ENCODE measurements around the gene TAF1C.

TAF1C gene

GRCh38 chr16:84196727-84197394 lies 10.0 kb upstream of the TAF1C start:
- Histone ChIP-seq H3F3A (ENCODE audit: insufficient read depth, low read length) (no peaks in the 10 kb centered on the region), H3K9me2 (ENCODE audit: low read depth, low read length) (no peaks in the 10 kb centered on the region), H3K27ac (ENCODE audit: low read depth, low read length, poor library complexity, severe bottlenecking) (no peak overlapping the region), H3K4me2 (ENCODE audit: low read length) (no peak overlapping the region), H4K20me1 (ENCODE audit: insufficient read depth, low read length) (no peaks in the 10 kb centered on the region), H2AFZ (ENCODE audit: low read length) (no peak overlapping the region), H3K9me3 (ENCODE audit: low read length) (no peaks in the 10 kb centered on the region), H3K36me3 (ENCODE audit: insufficient read depth, low read length) (no peaks in the 10 kb centered on the region), H3K9ac (ENCODE audit: low read length) (no peak overlapping the region), H3K27me3 (ENCODE audit: insufficient read depth, low read length) (0 out of 2 replicates have a peak, but pooled peaks cover 4% of the 10 kb centered on the region), H3K79me2 (ENCODE audit: insufficient read depth, low read length) (no peaks in the 10 kb centered on the region), H3K4me3 (ENCODE audit: low read depth, low read length, poor library complexity, severe bottlenecking) (no peak overlapping the region), H3K4me1 (ENCODE audit: insufficient read depth, low read length, severe bottlenecking) (peaks cover 19% of the 10 kb centered on the region)
- TF ChIP-seq CTCF (IDR thresholded peaks at IDR 0.05; ENCODE audit: low read length) (no peak), EZH2 (IDR thresholded peaks at IDR 0.05; ENCODE audit: borderline replicate concordance, low read length) (no peak)

GRCh38 chr16:84196101-84196500 lies 9.2 kb upstream of the TAF1C start:
- no peak overlapping the region for H3K27ac ChIP-seq (ENCODE audit: low read depth, low read length, poor library complexity, severe bottlenecking)
- no peak overlapping the region for H2AFZ ChIP-seq (ENCODE audit: low read length)
- no peaks in the 10 kb centered on the region for H4K20me1 ChIP-seq (ENCODE audit: insufficient read depth, low read length)
- H3K9ac ChIP-seq (ENCODE audit: low read length): no peak overlapping the region
- peaks cover 19% of the 10 kb centered on the region for H3K4me1 ChIP-seq (ENCODE audit: insufficient read depth, low read length, severe bottlenecking)
- 0 out of 2 replicates have a peak, but pooled peaks cover 4% of the 10 kb centered on the region for H3K27me3 ChIP-seq (ENCODE audit: insufficient read depth, low read length)
- no peak overlapping the region for H3K4me2 ChIP-seq (ENCODE audit: low read length)
- H3K9me3 ChIP-seq (ENCODE audit: low read length): no peaks in the 10 kb centered on the region
- H3K4me3 ChIP-seq (ENCODE audit: low read depth, low read length, poor library complexity, severe bottlenecking): no peak overlapping the region
- TF ChIP-seq EZH2 (IDR thresholded peaks at IDR 0.05; ENCODE audit: borderline replicate concordance, low read length): no peak
- TF ChIP-seq CTCF (IDR thresholded peaks at IDR 0.05; ENCODE audit: low read length): no peak
- no peaks in the 10 kb centered on the region for H3K79me2 ChIP-seq (ENCODE audit: insufficient read depth, low read length)
- H3K9me2 ChIP-seq (ENCODE audit: low read depth, low read length): no peaks in the 10 kb centered on the region
- no peaks in the 10 kb centered on the region for H3F3A ChIP-seq (ENCODE audit: insufficient read depth, low read length)
- H3K36me3 ChIP-seq (ENCODE audit: insufficient read depth, low read length): no peaks in the 10 kb centered on the region

- no peak for TF ChIP-seq EZH2 (IDR thresholded peaks at IDR 0.05; ENCODE audit: borderline replicate concordance, low read length)
- TF ChIP-seq CTCF (IDR thresholded peaks at IDR 0.05; ENCODE audit: low read length): no peak
- no peaks in the 10 kb centered on the region for H3K9me3 ChIP-seq (ENCODE audit: low read length)
- no peaks in the 10 kb centered on the region for H3K79me2 ChIP-seq (ENCODE audit: insufficient read depth, low read length)
- no peak overlapping the region for H3K4me3 ChIP-seq (ENCODE audit: low read depth, low read length, poor library complexity, severe bottlenecking)
- no peaks in the 10 kb centered on the region for H3K36me3 ChIP-seq (ENCODE audit: insufficient read depth, low read length)
- H3K4me1 ChIP-seq (ENCODE audit: insufficient read depth, low read length, severe bottlenecking): peaks cover 19% of the 10 kb centered on the region
- no peak overlapping the region for H3K4me2 ChIP-seq (ENCODE audit: low read length)
- H3F3A ChIP-seq (ENCODE audit: insufficient read depth, low read length): no peaks in the 10 kb centered on the region
- H4K20me1 ChIP-seq (ENCODE audit: insufficient read depth, low read length): no peaks in the 10 kb centered on the region
- no peak overlapping the region for H3K27ac ChIP-seq (ENCODE audit: low read depth, low read length, poor library complexity, severe bottlenecking)
- 0 out of 2 replicates have a peak, but pooled peaks cover 4% of the 10 kb centered on the region for H3K27me3 ChIP-seq (ENCODE audit: insufficient read depth, low read length)
- H2AFZ ChIP-seq (ENCODE audit: low read length): no peak overlapping the region
- H3K9me2 ChIP-seq (ENCODE audit: low read depth, low read length): no peaks in the 10 kb centered on the region
- no peak overlapping the region for H3K9ac ChIP-seq (ENCODE audit: low read length)
Observed at GRCh38 chr16:84195201-84196093, 8.6 kb upstream of the TAF1C start.

Measured in OCI-LY1 (cell line).